Raji (cell line): Measurements from ENCODE around the gene NEDD4L.

Experiments used
- POLR2A ChIP-seq: IDR thresholded peaks from 2 replicates; pipeline ENCODE4 v1.6.1; 2011; ENCODE audit warnings: low read depth, low read length, control low read depth; ENCODE audit not compliant: insufficient read depth

Gene NEDD4L

GRCh38 chr18:58183226-58183625, 139.2 kb downstream of the NEDD4L start:
- no peak for TF ChIP-seq POLR2A

DNA sequence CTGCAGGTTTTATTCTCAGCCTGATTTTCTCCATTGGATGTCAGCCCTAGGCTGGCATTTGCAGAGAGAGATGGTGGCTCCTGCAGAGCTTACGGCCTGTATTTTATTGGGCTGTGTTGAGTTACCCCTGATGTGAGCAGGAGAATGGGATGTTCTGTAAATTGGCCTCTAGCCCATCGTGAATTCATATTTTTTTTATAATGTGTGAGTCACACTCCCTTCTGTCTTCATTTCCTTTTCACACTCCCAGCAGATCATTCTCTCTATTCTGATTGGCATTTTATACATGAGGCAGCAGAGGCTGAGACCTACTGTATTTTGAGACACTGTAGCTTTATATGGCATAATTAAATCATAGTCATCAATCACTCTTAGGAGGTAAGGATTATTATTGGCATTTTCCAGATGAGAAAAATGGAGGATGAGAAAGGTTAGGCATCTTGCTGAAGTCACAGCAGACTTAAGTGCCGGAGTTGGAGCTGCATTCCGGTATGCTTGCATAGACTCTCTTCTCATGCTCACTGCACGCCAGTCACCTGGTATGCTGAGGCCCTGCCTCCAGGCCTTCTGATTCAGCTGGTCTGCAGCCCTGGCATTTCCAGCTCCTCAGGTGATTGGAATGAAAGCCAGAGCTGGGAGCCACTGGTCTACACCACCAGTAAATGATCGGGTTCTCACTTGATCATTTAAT, 142.4 kb downstream of the NEDD4L start:
- TF ChIP-seq POLR2A = no peak

DNA sequence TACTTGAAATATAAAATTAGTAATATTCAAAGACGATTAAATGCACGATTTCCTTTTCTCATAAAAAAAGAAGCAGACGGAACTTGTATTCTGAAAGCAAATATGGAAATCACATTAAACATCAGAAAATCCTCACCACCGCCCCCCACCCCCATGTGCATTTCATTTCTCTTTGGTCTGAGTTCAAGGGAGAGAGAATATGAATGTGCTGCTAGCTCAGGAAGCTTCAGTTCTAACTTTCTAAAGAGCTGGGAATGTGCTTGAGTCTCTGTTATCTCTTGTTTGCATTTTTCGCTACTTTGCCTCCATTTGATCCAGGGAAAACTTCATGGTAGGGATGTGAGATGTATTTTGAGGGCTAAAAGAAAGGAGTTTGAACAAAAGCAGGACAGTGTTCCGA, 143.6 kb downstream of the NEDD4L start:
- no peak for TF ChIP-seq POLR2A

DNA sequence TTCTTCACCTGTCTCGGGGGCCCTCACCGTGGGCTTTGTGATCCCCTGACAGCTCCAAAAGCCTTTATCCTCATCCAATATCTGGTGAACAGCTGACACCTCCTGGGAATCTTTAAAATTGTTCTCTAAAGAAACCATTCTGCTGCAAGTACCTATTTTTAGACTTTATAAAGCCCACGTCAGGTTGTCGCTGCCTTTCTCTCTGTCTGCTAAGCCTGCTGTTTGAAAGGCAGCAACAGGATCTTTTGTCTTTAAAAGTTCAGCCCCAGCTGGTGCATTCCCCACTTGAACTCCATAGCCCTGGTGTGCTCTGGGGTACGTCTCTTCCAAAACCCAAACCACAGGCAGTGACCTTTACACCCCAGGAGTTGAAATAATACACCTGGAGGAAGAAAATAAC, 145.0 kb downstream of the NEDD4L start:
- no peak for TF ChIP-seq POLR2A

DNA sequence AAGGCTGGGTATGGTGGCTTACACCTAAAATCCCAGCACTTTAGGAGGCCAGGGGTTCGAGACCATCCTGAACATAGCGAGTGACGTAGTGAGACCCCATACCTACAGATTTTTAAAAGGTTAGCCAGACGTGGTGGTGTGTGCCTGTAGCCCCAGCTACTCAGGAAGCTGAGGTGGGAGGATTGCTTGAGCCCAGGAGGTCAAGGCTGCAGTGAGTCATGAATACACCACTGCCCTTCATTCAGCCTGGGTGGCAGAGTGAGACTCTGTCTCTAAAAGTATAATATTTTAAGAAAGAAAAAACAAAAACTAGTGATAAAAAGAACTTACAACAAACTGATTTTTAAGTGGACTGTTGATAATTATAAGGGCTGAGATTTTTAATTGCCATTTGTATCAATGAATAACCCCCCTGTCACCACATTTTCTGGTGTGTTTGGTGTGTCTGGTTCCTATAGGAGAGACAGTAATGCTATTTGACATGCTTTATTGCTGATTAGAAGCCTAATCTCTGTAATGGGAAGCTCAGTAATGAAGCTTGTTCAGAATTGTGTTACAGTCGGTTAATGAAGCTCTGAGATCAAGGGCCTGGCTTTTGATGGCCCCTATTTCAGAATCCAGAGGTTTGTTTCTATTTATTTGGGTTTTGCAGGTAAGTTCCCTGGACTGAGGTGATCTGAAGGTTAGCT, 147.0 kb downstream of the NEDD4L start:
- TF ChIP-seq POLR2A = no peak

GRCh38 chr18:58191626-58192025, 147.6 kb downstream of the NEDD4L start:
- no peak for TF ChIP-seq POLR2A

- no peak for TF ChIP-seq POLR2A
These were observed 148.5 kb downstream of the NEDD4L start for GRCh38 chr18:58192519-58192918.

DNA sequence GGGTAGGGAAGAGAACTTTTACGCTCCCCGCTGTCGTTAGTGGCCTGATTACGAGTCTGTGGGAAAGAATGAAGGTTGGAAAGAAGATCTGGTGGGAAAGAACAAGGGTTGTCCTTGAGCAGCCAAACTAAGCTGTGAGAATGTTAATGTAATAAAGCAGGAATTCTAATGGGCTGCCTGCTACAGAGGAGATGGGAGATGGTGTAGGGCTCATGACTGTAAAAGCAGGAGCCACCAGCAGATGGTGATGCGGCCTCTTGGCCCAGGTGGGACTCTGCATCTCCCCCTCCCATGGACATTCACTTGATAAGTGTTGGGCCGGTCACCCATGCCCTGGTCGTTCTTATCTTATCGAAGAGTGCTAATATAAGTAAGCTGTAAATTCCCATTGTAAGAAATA, 150.0 kb downstream of the NEDD4L start:
- no peak for TF ChIP-seq POLR2A

DNA sequence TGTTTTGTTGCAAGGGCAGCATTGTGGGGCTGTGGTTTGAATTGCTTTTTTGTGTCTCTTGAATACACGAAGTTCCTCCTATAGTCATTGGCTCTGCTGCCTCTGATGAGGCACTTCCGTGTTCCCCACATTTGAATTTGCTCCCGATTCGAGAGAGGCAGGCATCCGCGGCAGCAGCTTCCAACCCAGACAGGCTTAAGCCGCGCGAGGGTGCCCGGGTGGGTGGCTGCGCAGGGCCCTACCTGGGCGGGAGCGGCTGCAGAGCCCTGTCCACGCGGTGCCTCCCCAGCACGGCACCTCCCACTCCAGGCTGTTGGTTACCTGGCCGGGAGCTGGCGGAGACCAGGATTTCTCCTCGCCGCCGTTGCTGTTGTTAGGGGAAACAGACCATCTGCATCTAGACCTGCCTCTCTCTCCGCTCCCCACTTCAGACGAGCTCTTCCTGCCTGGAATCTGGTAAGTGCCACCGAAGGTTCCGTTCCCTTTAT, 151.3 kb downstream of the NEDD4L start:
- TF ChIP-seq POLR2A = no peak

GRCh38 chr18:58196164-58196563, 152.1 kb downstream of the NEDD4L start:
- TF ChIP-seq POLR2A = no peak

GRCh38 chr18:58196881-58197872, 153.2 kb downstream of the NEDD4L start:
- no peak for TF ChIP-seq POLR2A

DNA sequence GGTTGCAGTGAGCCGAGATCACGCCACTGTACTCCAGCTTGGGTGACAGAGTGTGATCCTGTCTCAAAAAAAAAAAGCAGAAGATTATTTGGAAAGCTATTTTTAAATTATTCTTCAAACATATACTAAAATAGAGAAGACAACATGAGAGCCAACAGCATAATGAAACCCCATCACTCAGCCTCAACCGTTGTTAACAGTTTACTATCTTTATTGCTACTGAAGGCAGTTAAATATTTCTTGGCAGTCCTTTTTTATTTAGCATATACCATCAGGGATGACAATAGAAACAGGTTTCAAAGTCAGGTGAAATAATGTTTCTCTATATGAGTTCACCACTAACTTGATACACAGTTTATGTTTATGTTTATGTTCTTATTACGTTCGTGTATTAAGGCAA, 157.2 kb downstream of the NEDD4L start:
- no peak for TF ChIP-seq POLR2A

- no peak for TF ChIP-seq POLR2A
These were observed 158.0 kb downstream of the NEDD4L start for GRCh38 chr18:58201733-58202730.

- TF ChIP-seq POLR2A = no peak
These were observed 160.9 kb downstream of the NEDD4L start for GRCh38 chr18:58204776-58205442.
